Activated CD4-positive, alpha-beta T cell treated with anti-CD3 and anti-CD28 coated beads, Interleukin-2, amount 10 ng/mL, durations not matched to agents 24 days and 14 days (primary cell): ENCODE results near the gene RNGTT. TPM values are rescaled to one million over a fixed set of nuclear protein-coding genes. Genes with fewer than 3 reads are reported as not detected.
"Not testable (repeated sequence)": the region's sequence is repeated elsewhere in the genome, so short reads cannot be mapped to it uniquely, and the experiment has no call there.

Source experiments
- DNase-seq: peaks from one replicate; pipeline ENCODE4 v3.0.0; 2022
- H3K27ac Mint-ChIP-seq: one replicate; pipeline ENCODE4 v1.8.0; 2022; ENCODE audit warnings: mild to moderate bottlenecking, mixed read lengths
- H3K27me3 Mint-ChIP-seq: one replicate; pipeline ENCODE4 v1.8.0; 2022; ENCODE audit warnings: mixed read lengths
- H3K36me3 Mint-ChIP-seq: one replicate; pipeline ENCODE4 v1.8.0; 2022; ENCODE audit warnings: low read depth, mild to moderate bottlenecking, mixed read lengths
- H3K4me1 Mint-ChIP-seq: one replicate; pipeline ENCODE4 v1.8.0; 2021; ENCODE audit warnings: mixed read lengths
- H3K4me3 Mint-ChIP-seq: one replicate; pipeline ENCODE4 v1.8.0; 2022; ENCODE audit warnings: mild to moderate bottlenecking, moderate library complexity, mixed read lengths
- H3K9me3 Mint-ChIP-seq: one replicate; pipeline ENCODE4 v1.8.0; 2021; ENCODE audit warnings: mixed read lengths
- intact Hi-C: fragments of 100-400 bp; cut with micrococcal nuclease; formaldehyde crosslinking; loops from one replicate; pipeline ENCODE4 v1.15.1; 2023
- total RNA-seq: library from RNA; stranded (reverse); gene quantifications from 2 replicates; pipeline ENCODE4 v1.2.3, GENCODE V29; 2022

The RNGTT gene
- total RNA-seq, 1 donor from 2014 or later: 25.9 TPM

DNA sequence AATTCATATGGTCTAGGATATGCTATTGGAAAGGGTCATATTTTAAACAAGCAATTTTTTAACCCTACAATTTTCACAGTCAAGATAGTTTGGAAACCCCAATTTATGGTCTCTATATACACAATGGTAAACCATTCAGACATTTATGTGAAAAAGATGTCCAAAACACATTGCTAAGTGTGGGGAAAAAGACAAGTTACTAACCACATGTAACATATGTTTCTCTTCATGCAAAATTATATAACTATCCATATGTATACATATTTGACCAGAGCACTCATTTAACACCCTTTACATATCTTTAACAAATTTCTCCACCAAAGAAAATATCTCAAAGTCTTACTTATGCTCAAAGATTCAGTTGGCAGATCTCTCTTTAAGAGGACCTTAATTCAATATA is 110.6 kb downstream of the RNGTT start:
- Mint-ChIP-seq H3K27me3 (no peaks in the 10 kb centered on the region), H3K4me1 (no peaks in the 10 kb centered on the region), H3K27ac (no peak overlapping the region), H3K36me3 (peaks cover 4% of the 10 kb centered on the region), H3K4me3 (no peak overlapping the region), H3K9me3 (no peaks in the 10 kb centered on the region)
- intact Hi-C loops: no loop called here
- DNase-seq: no peak

DNA sequence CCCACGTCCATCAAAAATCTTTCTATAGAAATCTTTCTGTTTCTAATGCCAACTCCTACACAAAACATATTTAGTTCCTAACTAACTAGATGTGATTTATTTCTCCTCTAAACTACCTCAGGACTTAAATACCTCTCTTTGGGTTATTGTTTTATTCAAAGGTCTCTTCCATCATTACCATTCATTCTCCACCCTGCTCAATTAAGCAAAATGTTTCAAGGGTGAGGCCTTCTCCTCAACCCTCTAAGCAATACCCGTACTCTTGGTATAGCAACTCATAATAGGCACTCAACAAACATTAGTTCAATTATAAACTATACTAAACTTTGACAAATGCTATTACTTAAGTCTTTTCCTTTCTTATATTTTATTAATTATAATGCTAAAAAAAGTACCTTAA is 111.4 kb downstream of the RNGTT start:
- Mint-ChIP-seq H3K4me3 (no peak overlapping the region), H3K9me3 (no peaks in the 10 kb centered on the region), H3K4me1 (no peaks in the 10 kb centered on the region), H3K27ac (no peak overlapping the region), H3K27me3 (no peaks in the 10 kb centered on the region), H3K36me3 (peaks cover 4% of the 10 kb centered on the region)
- intact Hi-C loops: no loop called here
- DNase-seq: no peak

DNA sequence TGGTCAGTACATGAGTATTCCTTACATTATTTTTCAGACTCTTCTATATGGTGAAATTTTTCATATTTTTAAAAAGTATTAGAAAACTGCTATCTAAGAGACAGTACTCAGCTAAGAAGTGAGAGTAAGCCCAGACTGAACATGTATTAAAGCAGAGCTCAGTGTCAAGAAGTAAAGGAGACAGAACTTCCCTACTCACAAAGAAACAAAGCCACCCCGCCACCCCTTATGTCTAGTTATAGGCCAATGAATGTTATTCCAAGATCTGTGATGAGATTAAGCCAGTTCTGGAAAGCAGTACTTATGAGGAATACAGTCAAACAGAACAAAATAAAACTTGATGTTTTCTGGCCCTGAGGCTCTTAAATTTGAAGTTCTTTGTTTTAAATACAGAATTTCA is 114.5 kb downstream of the RNGTT start:
- no peaks in the 10 kb centered on the region for H3K27me3 Mint-ChIP-seq
- no peak overlapping the region for H3K4me3 Mint-ChIP-seq
- DNase-seq: no peak
- H3K4me1 Mint-ChIP-seq: no peaks in the 10 kb centered on the region
- H3K36me3 Mint-ChIP-seq: peaks cover 11% of the 10 kb centered on the region
- intact Hi-C loops: no loop called here
- H3K27ac Mint-ChIP-seq: no peak overlapping the region
- no peaks in the 10 kb centered on the region for H3K9me3 Mint-ChIP-seq

DNA sequence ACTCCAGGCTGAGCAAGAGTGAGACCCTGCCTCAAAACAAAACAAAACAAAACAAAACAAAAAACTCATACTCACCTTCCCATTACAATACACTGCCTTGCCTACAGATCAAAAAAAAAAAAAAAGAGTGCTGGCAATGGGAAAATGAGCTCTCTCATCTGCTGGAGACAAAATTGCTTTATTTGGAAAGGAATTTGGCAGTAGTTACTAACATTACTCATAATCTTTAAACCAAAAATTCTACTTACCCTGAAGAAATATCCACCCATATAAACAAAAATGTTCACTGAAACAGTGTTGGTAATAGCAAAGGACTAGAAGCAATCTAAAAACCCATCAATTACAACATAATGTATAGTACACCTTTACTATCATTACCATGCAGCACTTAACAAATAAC is 120.4 kb downstream of the RNGTT start:
- Mint-ChIP-seq H3K9me3 (peaks cover 7% of the 10 kb centered on the region), H3K27ac (no peak overlapping the region), H3K27me3 (no peaks in the 10 kb centered on the region), H3K4me1 (peaks cover 5% of the 10 kb centered on the region), H3K36me3 (peaks cover 36% of the 10 kb centered on the region), H3K4me3 (no peak overlapping the region)
- intact Hi-C loops: no loop called here
- no peak for DNase-seq

DNA sequence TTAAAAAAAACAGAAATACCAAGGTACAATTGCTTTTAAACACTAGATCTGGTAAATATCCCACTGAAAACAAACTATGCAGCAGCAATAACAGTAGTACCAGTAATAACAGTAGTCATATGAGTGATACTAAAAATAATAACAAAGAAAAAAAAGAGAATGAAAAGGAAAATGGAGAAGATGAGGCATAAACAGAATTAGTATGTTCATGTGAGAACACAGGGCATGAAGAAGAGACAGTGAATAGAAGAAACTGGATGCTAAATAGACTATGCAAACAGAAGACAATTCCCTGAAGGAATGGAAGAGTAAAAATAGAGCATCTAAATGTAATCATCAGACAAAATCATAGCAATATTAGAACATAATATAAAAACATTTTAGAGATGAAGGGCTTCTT is 121.1 kb downstream of the RNGTT start:
- Mint-ChIP-seq H3K27me3 (no peaks in the 10 kb centered on the region), H3K36me3 (peaks cover 39% of the 10 kb centered on the region), H3K27ac (no peak overlapping the region), H3K4me3 (no peak overlapping the region), H3K9me3 (peaks cover 7% of the 10 kb centered on the region), H3K4me1 (peaks cover 5% of the 10 kb centered on the region)
- no peak for DNase-seq
- intact Hi-C loops: no loop called here

DNA sequence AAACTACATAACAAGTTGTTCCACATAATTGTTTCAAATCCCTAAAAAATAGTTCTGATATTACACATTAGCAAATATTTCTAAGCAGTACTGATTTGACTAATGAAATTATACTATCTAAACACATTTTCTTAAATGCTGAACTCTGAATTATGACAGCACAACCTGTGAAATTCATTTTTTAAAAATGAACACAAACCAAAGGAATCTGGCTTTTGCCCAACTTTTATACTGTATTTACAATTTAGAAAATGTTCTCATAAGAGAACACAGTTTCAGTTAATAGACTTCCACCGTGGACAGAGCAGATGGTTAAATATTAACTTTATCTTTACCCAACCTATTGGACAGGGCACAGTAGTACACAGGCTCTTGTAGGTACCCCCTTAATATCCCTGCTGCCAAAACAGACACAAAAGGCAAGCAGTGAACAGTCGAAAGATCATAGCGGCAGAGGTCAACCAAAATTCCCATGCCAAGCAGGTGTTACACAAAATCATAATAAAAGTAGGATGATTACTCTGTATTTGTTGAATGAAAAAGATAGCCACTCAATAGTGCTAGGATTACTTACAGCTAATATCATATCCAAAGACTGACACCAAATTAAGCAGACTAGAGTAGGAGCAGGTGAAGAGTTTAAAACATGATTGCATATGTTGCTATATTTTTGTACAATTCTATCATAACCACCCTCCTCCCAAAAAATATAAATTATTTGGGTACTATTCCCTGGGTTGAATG is 122.5 kb downstream of the RNGTT start:
- peaks cover 7% of the 10 kb centered on the region for H3K9me3 Mint-ChIP-seq
- no peak for DNase-seq
- no peak overlapping the region for H3K27ac Mint-ChIP-seq
- H3K4me1 Mint-ChIP-seq: peaks cover 5% of the 10 kb centered on the region
- H3K36me3 Mint-ChIP-seq: peaks cover 44% of the 10 kb centered on the region
- H3K27me3 Mint-ChIP-seq: no peaks in the 10 kb centered on the region
- intact Hi-C loops: no loop called here
- no peak overlapping the region for H3K4me3 Mint-ChIP-seq

DNA sequence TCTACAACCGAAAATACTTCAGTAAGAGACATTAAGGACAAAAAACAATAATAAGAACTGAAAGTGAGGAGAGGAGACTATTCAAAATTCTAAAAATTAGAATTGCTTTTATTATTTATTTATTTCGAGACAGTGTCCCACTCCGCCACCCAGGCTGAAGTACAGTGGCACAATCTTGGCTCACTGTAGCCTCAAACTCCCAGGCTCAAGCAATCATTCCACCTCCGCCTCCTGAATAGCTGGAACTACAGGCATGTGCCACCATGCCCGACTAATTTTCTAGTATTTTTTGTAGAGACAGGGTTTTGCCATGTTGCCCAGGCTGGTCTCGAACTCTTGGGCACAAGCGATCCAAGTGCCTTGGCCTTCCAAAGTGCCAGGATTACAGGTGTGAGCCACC is 123.1 kb downstream of the RNGTT start:
- intact Hi-C loops: no loop called here
- Mint-ChIP-seq H3K36me3 (peaks cover 45% of the 10 kb centered on the region), H3K27ac (no peak overlapping the region), H3K9me3 (peaks cover 7% of the 10 kb centered on the region), H3K27me3 (no peaks in the 10 kb centered on the region), H3K4me3 (no peak overlapping the region), H3K4me1 (peaks cover 5% of the 10 kb centered on the region)
- DNase-seq: no peak

DNA sequence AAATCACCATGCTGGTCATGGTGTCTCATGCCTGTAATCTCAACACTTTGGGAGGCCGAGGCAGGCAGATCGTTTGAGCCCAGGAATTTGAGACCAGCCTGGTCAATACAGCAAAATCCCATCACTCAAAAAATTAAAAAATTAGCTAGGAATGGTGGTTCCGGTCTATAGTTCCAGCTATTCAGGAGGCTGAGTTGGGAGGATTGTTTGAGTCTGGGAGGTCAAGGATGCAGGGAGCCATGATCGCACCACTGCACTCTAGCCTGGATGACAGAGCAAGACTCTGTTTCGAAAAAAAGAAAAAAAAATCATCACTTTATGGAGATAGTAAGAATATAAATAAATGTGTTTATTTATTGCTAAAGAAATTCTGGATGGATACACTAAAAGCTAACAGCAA is 124.1 kb downstream of the RNGTT start:
- Mint-ChIP-seq H3K9me3 (peaks cover 9% of the 10 kb centered on the region), H3K36me3 (peaks cover 51% of the 10 kb centered on the region), H3K4me1 (peaks cover 5% of the 10 kb centered on the region), H3K4me3 (no peak overlapping the region), H3K27ac (no peak overlapping the region), H3K27me3 (no peaks in the 10 kb centered on the region)
- intact Hi-C loops: no loop called here
- no peak for DNase-seq

DNA sequence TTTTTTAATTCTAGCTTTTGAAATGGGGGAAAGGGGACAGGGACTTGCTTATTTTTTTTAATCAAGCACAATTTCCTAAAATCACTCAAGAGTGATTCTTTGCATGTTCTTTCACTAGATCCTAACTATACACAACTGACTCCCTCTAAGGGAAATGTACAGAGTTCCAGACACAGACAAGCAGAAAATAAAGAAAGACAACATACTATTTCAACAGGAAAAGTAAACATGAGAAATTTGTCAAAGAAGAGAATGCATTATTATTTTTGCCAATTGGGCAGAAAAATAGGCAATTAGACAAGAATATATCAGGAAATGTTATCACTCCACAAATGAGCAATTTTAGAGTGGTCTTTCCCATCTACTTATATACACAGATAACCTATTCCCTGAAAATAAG is 128.2 kb downstream of the RNGTT start:
- no peak for DNase-seq
- Mint-ChIP-seq H3K27ac (no peak overlapping the region), H3K4me3 (no peak overlapping the region), H3K9me3 (peaks cover 33% of the 10 kb centered on the region), H3K27me3 (no peaks in the 10 kb centered on the region), H3K4me1 (no peaks in the 10 kb centered on the region), H3K36me3 (peaks cover 60% of the 10 kb centered on the region)
- intact Hi-C loops: no loop called here

DNA sequence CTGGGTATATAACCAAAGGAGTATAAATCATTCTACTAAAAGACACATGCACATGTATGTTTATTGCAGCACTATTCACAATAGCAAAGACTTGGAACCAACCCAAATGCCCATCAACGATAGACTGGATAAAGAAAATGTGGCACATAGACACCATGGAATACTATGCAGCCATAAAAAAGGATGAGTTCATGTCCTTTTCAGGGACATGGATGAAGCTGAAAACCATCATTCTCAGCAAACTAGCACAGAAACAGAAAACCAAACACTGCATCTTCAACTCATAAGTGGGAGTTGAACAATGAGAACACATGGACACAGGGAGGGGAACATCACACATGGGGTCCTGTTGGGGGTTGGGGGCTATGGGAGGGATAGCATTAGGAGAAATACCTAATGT is 130.3 kb downstream of the RNGTT start:
- intact Hi-C loops, H3K27me3 Mint-ChIP-seq, H3K27ac Mint-ChIP-seq, H3K4me3 Mint-ChIP-seq, DNase-seq, H3K4me1 Mint-ChIP-seq: not testable (repeated sequence)
- Mint-ChIP-seq H3K36me3 (peaks cover 62% of the 10 kb centered on the region), H3K9me3 (peaks cover 36% of the 10 kb centered on the region)

DNA sequence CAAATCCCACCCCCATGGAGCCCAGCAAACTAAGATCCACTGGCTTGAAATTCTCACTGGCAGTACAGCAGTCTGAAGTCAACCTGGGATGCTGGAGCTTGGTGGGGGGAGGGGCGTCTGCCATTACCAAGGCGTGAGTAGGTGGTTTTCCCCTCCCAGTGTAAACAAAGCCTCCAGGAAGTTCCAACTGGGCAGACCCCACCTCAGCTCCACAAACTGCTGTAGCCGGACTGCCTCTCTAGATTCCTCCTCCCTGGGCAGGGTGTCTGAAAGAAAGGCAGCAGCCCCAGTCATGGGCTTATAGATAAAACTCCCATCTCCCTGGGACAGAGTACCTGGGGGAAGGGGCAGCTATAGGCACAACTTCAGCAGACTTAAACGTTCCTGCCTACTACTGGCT is 135.8 kb downstream of the RNGTT start:
- H3K27ac Mint-ChIP-seq, DNase-seq, H3K4me1 Mint-ChIP-seq, H3K27me3 Mint-ChIP-seq, H3K4me3 Mint-ChIP-seq, intact Hi-C loops: not testable (repeated sequence)
- peaks cover 26% of the 10 kb centered on the region for H3K9me3 Mint-ChIP-seq
- H3K36me3 Mint-ChIP-seq: peaks cover 41% of the 10 kb centered on the region

DNA sequence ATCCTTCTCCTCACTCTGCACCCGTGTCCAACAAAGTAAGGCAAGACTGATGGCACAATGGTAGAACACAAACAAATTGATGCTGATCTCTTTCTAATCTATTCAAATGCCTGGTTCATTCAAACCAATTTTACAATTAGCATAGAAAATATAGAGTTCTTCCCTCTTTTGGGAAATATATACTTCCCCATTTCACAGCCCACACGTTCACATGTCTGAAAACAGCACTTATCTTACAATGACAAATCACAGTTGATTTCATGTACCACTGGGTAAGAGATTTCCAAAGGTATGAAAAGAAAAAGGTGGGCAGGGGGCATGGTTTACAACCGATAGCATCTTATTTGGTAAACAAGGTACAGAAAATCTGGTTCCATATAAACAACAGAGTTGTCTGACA is 137.6 kb downstream of the RNGTT start:
- DNase-seq: no peak
- intact Hi-C loops: no loop called here
- H3K27me3 Mint-ChIP-seq: no peaks in the 10 kb centered on the region
- H3K4me1 Mint-ChIP-seq: peaks cover 2% of the 10 kb centered on the region
- H3K9me3 Mint-ChIP-seq: peaks cover 14% of the 10 kb centered on the region
- H3K36me3 Mint-ChIP-seq: peaks cover 31% of the 10 kb centered on the region
- no peak overlapping the region for H3K27ac Mint-ChIP-seq
- no peak overlapping the region for H3K4me3 Mint-ChIP-seq

DNA sequence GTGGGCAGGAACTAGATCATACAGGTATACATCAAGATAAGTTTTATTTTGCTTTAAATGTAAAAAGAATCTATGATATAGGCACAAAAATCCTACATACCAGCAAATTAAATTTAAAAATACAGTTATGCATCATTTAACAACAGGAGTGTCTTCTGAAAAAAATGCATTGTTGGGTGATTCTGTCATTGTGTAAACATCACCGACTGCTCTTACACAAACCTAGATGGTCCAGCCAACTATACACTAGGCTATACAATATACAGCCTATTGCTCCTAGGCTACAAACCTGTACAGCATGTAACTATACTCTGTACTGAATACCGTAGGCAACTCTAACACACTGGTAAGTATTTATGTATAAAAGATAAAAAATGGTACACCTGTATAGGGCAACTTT is 139.4 kb downstream of the RNGTT start:
- intact Hi-C loops: no loop called here
- H3K36me3 Mint-ChIP-seq: peaks cover 20% of the 10 kb centered on the region

DNA sequence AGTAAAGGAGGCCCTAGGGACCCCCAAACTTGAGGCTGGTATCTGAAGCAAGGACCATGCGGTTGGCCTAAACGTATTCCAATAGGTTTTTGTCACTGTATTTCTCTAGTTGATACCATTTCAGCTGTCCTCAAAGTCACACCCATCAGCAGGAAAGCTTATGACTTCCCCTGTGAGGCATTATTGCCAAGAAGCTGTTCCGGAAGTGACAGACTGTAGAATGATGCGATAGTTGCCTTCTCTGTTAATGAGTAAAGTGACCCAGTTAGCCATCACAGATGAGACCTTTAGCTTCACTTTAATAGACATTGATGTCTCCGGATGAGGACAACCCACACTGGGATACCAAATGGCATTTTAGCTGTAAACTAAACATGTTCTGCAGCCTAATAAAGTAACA is 147.9 kb downstream of the RNGTT start:
- H3K27me3 Mint-ChIP-seq: no peaks in the 10 kb centered on the region
- H3K4me3 Mint-ChIP-seq: no peak overlapping the region
- no peak overlapping the region for H3K27ac Mint-ChIP-seq
- peaks cover 3% of the 10 kb centered on the region for H3K4me1 Mint-ChIP-seq
- peaks cover 4% of the 10 kb centered on the region for H3K36me3 Mint-ChIP-seq
- peaks cover 4% of the 10 kb centered on the region for H3K9me3 Mint-ChIP-seq
- intact Hi-C loops: no loop called here
- no peak for DNase-seq

More for the DNA sequence above, 139.4 kb downstream of the RNGTT start:
- Mint-ChIP-seq H3K27ac (no peak overlapping the region), H3K27me3 (no peaks in the 10 kb centered on the region), H3K4me1 (no peaks in the 10 kb centered on the region), H3K9me3 (no peaks in the 10 kb centered on the region), H3K4me3 (no peak overlapping the region)
- no peak for DNase-seq

DNA sequence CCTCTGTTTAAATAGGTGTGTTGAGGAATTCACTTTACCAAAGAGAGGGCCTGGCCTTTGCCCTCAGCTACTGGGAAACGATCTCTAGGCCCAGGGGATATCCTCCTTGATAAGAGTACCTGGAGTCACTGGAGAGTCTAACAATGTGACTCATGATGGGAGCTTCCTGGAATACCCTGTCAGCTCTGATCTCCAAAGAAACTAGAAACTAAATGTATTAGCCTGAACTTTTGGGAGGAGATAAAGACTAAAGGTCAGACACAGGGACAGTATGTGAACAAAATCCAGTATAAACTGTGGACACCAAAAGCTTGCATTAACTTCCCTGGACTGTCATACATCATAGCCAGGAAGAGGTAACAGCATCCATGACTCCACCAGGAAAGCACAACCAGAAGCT is 148.5 kb downstream of the RNGTT start:
- Mint-ChIP-seq H3K4me1 (peaks cover 3% of the 10 kb centered on the region), H3K27ac (no peak overlapping the region), H3K27me3 (no peaks in the 10 kb centered on the region), H3K36me3 (peaks cover 4% of the 10 kb centered on the region), H3K4me3 (no peak overlapping the region), H3K9me3 (peaks cover 4% of the 10 kb centered on the region)
- intact Hi-C loops: no loop called here
- no peak for DNase-seq
